IMR-90 (cell line): ENCODE measurements around the gene PDXK. TPM values are rescaled to one million over a fixed set of nuclear protein-coding genes. Genes with fewer than 3 reads are reported as not detected.

Experiments used
- ATAC-seq: fragments of 200-7000 bp; cut with Tn5 transposase; 2 replicates; pipeline ENCODE4 v1.9.1; 2020; ENCODE audit warnings: low read depth, mild to moderate bottlenecking, moderate library complexity
- BruUV-seq: library from RNA; stranded (reverse); fragments of 400-500 nt; replicated peaks from 2 replicates; lab custom pipeline; 2021; lab: Mats Ljungman, UMichigan
- CTCF ChIA-PET: fragments of 300-600 bp; formaldehyde crosslinking; extraction: SDS; loops from one replicate; lab custom pipeline; 2021; ENCODE audit warnings: antibody characterized with exemption; lab: Yijun Ruan, JAX
- POLR2A ChIA-PET: fragments of 300-600 bp; sonication (Branson Sonifier 250); formaldehyde crosslinking; loops from one replicate; lab custom pipeline; 2022; ENCODE audit warnings: antibody characterized with exemption; ENCODE audit not compliant: unreplicated experiment; lab: Charles Lee
- DNase-seq: peaks from one replicate; pipeline ENCODE4 v3.0.0; 2013
- H2AFZ ChIP-seq: replicated peaks from 2 replicates; pipeline ENCODE3; 2013; ENCODE audit warnings: low read length, mild to moderate bottlenecking; ENCODE audit not compliant: poor library complexity
- H2AK5ac ChIP-seq: 2 replicates; pipeline ENCODE4 v1.6.1; 2013; ENCODE audit warnings: low read depth, low read length, inconsistent platforms
- H2AK9ac ChIP-seq: replicated peaks from 2 replicates; pipeline ENCODE3; 2013; ENCODE audit warnings: mild to moderate bottlenecking, low read depth, low read length, moderate library complexity; ENCODE audit not compliant: poor library complexity
- H2BK120ac ChIP-seq: 2 replicates; pipeline ENCODE4 v1.6.1; 2013; ENCODE audit warnings: low read depth, low read length, inconsistent platforms
- H2BK15ac ChIP-seq: 3 replicates; pipeline ENCODE4 v1.6.1; 2013; ENCODE audit warnings: low read depth, low read length, inconsistent platforms
- H2BK20ac ChIP-seq: 2 replicates; pipeline ENCODE4 v1.6.1; 2013; ENCODE audit warnings: low read depth, mild to moderate bottlenecking, inconsistent platforms, low read length, moderate library complexity
- H2BK5ac ChIP-seq: 2 replicates; pipeline ENCODE4 v1.6.1; 2013; ENCODE audit warnings: mild to moderate bottlenecking, low read depth, low read length, inconsistent platforms; ENCODE audit not compliant: poor library complexity, severe bottlenecking
- H3K14ac ChIP-seq: replicated peaks from 2 replicates; pipeline ENCODE4 v1.6.1; 2013; ENCODE audit warnings: low read depth, low read length, inconsistent platforms
- H3K18ac ChIP-seq: 2 replicates; pipeline ENCODE4 v1.6.1; 2013; ENCODE audit warnings: low read depth, low read length, control low read depth
- H3K23ac ChIP-seq: 2 replicates; pipeline ENCODE4 v1.6.1; 2013; ENCODE audit warnings: low read depth, low read length, inconsistent platforms
- H3K27ac ChIP-seq: 2 replicates; pipeline ENCODE4 v1.5.1; 2013; ENCODE audit warnings: mild to moderate bottlenecking, control low read depth, low read length; ENCODE audit not compliant: insufficient read depth
- H3K27me3 ChIP-seq: 2 replicates; pipeline ENCODE4 v1.6.1; 2013; ENCODE audit warnings: low read length; ENCODE audit not compliant: control insufficient read depth, insufficient read depth
- H3K36me3 ChIP-seq: 2 replicates; pipeline ENCODE4 v1.6.1; 2013; ENCODE audit warnings: low read length, mixed read lengths; ENCODE audit not compliant: control insufficient read depth, insufficient read depth
- H3K4ac ChIP-seq: 2 replicates; pipeline ENCODE4 v1.6.1; 2013; ENCODE audit warnings: low read depth, low read length, inconsistent platforms
- H3K4me1 ChIP-seq: 2 replicates; pipeline ENCODE4 v1.6.1; 2013; ENCODE audit warnings: low read length, mixed read lengths; ENCODE audit not compliant: control insufficient read depth, insufficient read depth
- H3K4me2 ChIP-seq: 2 replicates; pipeline ENCODE4 v1.6.1; 2013; ENCODE audit warnings: low read depth, mild to moderate bottlenecking, control low read depth, low read length, moderate library complexity
- H3K4me3 ChIP-seq: 2 replicates; pipeline ENCODE4 v1.5.1; 2013; ENCODE audit warnings: low read depth, mild to moderate bottlenecking, control low read depth, low read length, moderate library complexity; ENCODE audit not compliant: insufficient read depth
- H3K56ac ChIP-seq: 2 replicates; pipeline ENCODE4 v1.6.1; 2013; ENCODE audit warnings: low read length, inconsistent platforms; ENCODE audit not compliant: insufficient read depth; ENCODE audit errors: extremely low read depth
- H3K79me1 ChIP-seq, 2 experiments: 2 replicates each; pipeline ENCODE4 v1.6.1; 2013; ENCODE audit warnings: low read length in 2 of 2, inconsistent platforms in 1 of 2, low read depth in 1 of 2
- H3K9ac ChIP-seq: 2 replicates; pipeline ENCODE4 v1.6.1; 2013; ENCODE audit warnings: low read depth, low read length, control low read depth
- H3K9me1 ChIP-seq: 2 replicates; pipeline ENCODE4 v1.6.1; 2013; ENCODE audit warnings: low read length, inconsistent platforms; ENCODE audit not compliant: insufficient read depth
- H3K9me3 ChIP-seq: 2 replicates; pipeline ENCODE4 v1.6.1; 2013; ENCODE audit warnings: low read length; ENCODE audit not compliant: control insufficient read depth, insufficient read depth
- H4K20me1 ChIP-seq: 2 replicates; pipeline ENCODE4 v1.6.1; 2013; ENCODE audit warnings: low read length, inconsistent platforms; ENCODE audit not compliant: insufficient read depth
- H4K5ac ChIP-seq: 2 replicates; pipeline ENCODE4 v1.6.1; 2013; ENCODE audit warnings: mild to moderate bottlenecking, low read depth, low read length, control low read depth
- H4K8ac ChIP-seq, 2 experiments: 2 replicates each; pipeline ENCODE4 v1.6.1; 2013; ENCODE audit warnings: low read depth in 2 of 2, low read length in 2 of 2, control low read depth in 1 of 2, inconsistent platforms in 1 of 2
- H4K91ac ChIP-seq: 2 replicates; pipeline ENCODE4 v1.6.1; 2013; ENCODE audit warnings: low read depth, low read length, inconsistent platforms; ENCODE audit not compliant: insufficient read depth
- CEBPB ChIP-seq: IDR thresholded peaks from 2 replicates; pipeline ENCODE4 v1.6.1; 2012; ENCODE audit warnings: low read depth, low read length, improper control_type of control experiment
- NFE2L2 ChIP-seq: fragments of 150-350 bp; IDR thresholded peaks from 2 replicates; pipeline ENCODE4 v1.6.1; 2016; ENCODE audit warnings: low read depth, mild to moderate bottlenecking, low read length
- RCOR1 ChIP-seq: IDR thresholded peaks from 2 replicates; pipeline ENCODE4 v1.6.1; 2012; ENCODE audit warnings: mild to moderate bottlenecking, low read length, improper control_type of control experiment; ENCODE audit not compliant: insufficient replicate concordance
- SMC3 ChIP-seq: fragments of 150-350 bp; IDR thresholded peaks from 2 replicates; pipeline ENCODE4 v1.6.1; 2016; ENCODE audit warnings: low read depth, mild to moderate bottlenecking, antibody characterized with exemption, low read length, moderate library complexity
- WGBS, 2 experiments: methylation state at CpG; one replicate each; pipeline versions ENCODE4 v1.1.5 to v1.1.7; 2013; ENCODE audit warnings: missing lambda C conversion rate in 2 of 2; ENCODE audit not compliant: insufficient read length in 1 of 2; ENCODE audit errors: extremely low coverage in 2 of 2; 5-methylcytosine and 5-hydroxymethylcytosine counted together
- dilution Hi-C: fragments of 300-500 bp; cut with HindIII; formaldehyde crosslinking; loops from one replicate; pipeline ENCODE4 v1.14.3; 2018; ENCODE audit warnings: low sequenced_read_pairs; ENCODE audit not compliant: unreplicated experiment
- in situ Hi-C: fragments of 300-500 bp; cut with MboI; formaldehyde crosslinking; loops from 3 replicates; pipeline ENCODE4 v1.14.3; 2019; ENCODE audit warnings: low sequenced_read_pairs, inconsistent platforms, mixed read lengths
- intact Hi-C: fragments of 100-400 bp; cut with micrococcal nuclease; formaldehyde crosslinking; loops from 2 replicates; pipeline ENCODE4 v1.10.0; 2022
- polyA plus RNA-seq, 3 experiments: library from polyadenylated mRNA; depleted of rRNA; stranded (reverse); fragments of >200 nt; gene quantifications; 2 replicates each; pipeline ENCODE4 v1.2.3, GENCODE V29; 2012; ENCODE audit warnings: low replicate concordance in 1 of 3
- total RNA-seq: library from RNA; depleted of rRNA; stranded (reverse); fragments of >200 nt; gene quantifications from 2 replicates; pipeline ENCODE4 v1.2.3, GENCODE V29; 2012

PDXK gene
- total and polyA plus RNA-seq, 2 of the 4 experiments (the other 2 are of a cell fraction), result 155 to 312 TPM

- H3K14ac ChIP-seq, result no peak overlapping the region
- H2AK9ac ChIP-seq, result no peak overlapping the region
- no peak overlapping the region for H2BK5ac ChIP-seq
- no peak overlapping the region for H3K4me2 ChIP-seq
- ChIA-PET POLR2A (no interaction called here), CTCF (no interaction called here)
- no peak overlapping the region for H3K56ac ChIP-seq
- H3K18ac ChIP-seq, result no peak overlapping the region
- WGBS, 2 experiments, result 99% methylated on average over 20 of the region's 42 CpGs; no CpG with 5 or more reads in 1 of the 2 experiments
- intact Hi-C loops (no loop called here), in situ Hi-C loops (no loop called here), dilution Hi-C loops (no loop called here)
- no peak overlapping the region for H4K5ac ChIP-seq
- H3K23ac ChIP-seq, result no peak overlapping the region
- H3K9me3 ChIP-seq, result no peaks in the 10 kb centered on the region
- H4K8ac ChIP-seq, result no peak overlapping the region
- no peak overlapping the region for H2AK5ac ChIP-seq
- H3K4me3 ChIP-seq, result no peak overlapping the region
- H2AFZ ChIP-seq, result no peak overlapping the region
- no peaks in the 10 kb centered on the region for H3K27me3 ChIP-seq
- H2BK20ac ChIP-seq, result no peak overlapping the region
- H3K4ac ChIP-seq, result no peak overlapping the region
- H4K20me1 ChIP-seq, result peaks cover 5% of the 10 kb centered on the region
- BruUV-seq, result no TSS peak
- no peak overlapping the region for H2BK15ac ChIP-seq
- H4K91ac ChIP-seq, result no peak overlapping the region
- H3K27ac ChIP-seq, result no peak overlapping the region
- H2BK120ac ChIP-seq, result no peak overlapping the region
- H3K79me1 ChIP-seq, result peaks cover 4 to 6% of the 10 kb centered on the region in 2 experiments; a peak in 2 of 4 replicates
- peaks cover 77% of the 10 kb centered on the region for H3K36me3 ChIP-seq
- TF ChIP-seq SMC3 (no peak), NFE2L2 (no peak), CEBPB (no peak), RCOR1 (no peak)
- DNase-seq (no peak), ATAC-seq (no peak)
- H3K9me1 ChIP-seq, result no peaks in the 10 kb centered on the region
- no peaks in the 10 kb centered on the region for H3K4me1 ChIP-seq
- H3K9ac ChIP-seq, result no peak overlapping the region
These were observed 82.3 kb downstream of the PDXK start for GRCh38 chr21:43801006-43801783.
